DMS 273 (cell line): Measurements from ENCODE around the gene FAM193B.
"Not testable (repeated sequence)": the region's sequence is repeated elsewhere in the genome, so short reads cannot be mapped to it uniquely, and the experiment has no call there.

ENCODE experiments used
- DNase-seq: peaks from one replicate; lab custom pipeline; 2025; ENCODE audit not compliant: unreplicated experiment; lab: John Stamatoyannopoulos, UW

Gene FAM193B

DNA sequence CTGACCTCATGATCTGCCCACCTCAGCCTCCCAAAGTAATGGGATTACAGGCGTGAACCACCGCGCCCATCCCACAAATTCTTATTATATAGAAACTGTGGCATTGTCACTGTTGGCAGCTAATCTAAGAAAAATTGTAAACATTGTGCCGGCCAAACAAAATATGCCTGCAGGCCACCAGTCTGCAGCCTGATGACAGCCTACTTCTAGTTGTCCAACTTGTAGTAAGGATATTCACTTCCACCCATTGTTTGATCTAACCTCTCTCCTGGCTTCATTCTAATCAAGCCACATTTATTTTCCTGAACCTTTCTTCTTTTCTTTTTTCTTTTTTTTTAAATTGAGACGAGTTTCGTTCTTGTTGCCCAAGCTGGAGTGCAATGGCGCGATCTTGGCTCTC lies 24.0 kb upstream of the FAM193B start:
- no peak for DNase-seq

DNA sequence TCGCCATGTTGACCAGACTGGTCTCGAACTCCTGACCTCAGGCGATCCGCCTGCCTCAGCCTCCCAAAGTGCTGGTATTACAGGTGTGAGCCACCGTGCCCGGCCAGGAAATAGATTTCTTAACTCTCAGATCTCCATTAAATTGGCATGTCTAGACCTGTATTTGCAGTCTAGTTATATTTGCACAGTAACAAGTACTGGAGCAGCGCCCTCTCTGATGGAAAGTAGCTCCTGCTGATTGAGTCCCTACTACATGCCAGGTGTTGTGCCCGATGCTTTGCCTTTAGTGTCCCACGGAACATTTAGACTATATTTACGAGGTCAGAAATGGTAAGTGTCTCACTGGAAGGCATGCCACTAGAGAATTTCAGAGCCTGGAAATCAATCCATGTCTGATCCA lies 21.8 kb upstream of the FAM193B start:
- DNase-seq = peak; percentile 52

DNA sequence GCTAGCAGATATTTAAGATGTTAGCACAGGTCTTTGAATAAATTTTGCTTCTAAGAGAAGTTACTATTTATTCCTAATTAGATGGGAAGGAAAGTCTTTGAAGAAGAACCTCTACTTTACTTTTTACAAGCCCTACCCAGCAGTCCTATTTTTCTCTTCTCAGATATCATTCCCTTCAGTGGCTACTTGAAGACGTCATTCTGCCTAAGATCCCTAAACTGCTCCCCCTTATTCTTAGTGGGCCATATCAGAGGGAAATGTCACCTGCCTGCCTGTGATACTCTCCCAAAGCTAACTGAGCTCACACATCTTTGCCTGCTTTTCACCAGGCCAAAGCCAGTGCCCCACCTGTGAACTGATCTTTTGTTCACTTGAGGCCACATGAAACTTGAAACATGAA lies 21.1 kb upstream of the FAM193B start:
- no peak for DNase-seq

DNA sequence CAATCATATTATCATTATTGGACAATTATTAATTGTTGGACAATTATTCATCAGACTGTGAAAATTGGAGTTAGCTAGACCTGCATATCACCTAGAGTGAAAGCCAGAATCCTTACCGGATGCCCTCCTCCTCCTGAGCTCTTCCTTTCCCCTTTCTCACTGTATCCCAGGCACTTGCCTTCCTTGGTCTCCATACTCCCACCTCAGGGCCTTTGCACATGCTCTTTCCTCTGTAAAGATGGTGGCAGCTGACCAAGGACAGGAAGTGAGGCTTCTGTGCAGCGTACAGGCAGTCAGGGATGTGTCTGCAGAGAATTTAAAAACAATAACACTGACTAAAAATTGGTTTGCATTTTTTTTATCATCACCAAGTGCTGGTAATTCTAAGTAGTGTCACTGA lies 15.5 kb upstream of the FAM193B start:
- DNase-seq = no peak

DNA sequence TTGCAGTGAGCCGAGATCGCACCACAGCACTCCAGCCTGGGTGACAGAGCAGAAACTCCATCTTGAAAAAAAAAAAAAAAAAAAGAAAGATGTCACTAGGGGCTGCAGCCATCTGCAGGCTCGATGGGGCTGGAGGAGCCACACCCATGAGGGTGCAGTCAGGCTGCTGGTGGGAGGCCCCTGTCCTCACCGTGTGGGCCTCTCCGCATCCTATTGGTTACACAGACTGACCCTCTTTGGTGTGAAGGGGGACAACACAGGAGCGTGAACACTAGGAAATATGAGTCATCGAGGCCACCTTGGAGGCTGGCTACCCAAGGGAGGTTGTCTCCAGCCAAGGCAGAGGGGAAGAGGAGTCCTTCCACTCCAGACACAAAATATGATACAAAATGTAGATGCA lies 14.0 kb upstream of the FAM193B start:
- no peak for DNase-seq

DNA sequence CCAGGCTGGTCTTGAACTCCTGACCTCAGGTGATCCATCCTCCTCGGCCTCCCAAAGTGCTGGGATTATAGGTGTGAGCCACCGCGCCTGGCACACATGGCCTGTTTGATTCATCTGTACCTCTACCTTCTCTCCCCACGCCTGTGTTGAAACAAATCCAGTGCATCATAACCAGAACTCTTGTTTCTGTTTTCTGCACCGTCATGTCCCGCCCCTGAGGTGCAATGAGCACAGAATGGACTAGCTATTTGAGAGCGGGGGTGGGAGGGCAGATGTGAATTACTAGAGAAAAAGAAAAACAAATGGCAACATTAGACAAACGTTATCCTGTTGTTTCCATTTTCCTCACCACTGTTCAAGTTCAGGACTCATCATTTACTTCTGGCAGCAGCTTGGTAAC lies 10.7 kb upstream of the FAM193B start:
- no peak for DNase-seq

DNA sequence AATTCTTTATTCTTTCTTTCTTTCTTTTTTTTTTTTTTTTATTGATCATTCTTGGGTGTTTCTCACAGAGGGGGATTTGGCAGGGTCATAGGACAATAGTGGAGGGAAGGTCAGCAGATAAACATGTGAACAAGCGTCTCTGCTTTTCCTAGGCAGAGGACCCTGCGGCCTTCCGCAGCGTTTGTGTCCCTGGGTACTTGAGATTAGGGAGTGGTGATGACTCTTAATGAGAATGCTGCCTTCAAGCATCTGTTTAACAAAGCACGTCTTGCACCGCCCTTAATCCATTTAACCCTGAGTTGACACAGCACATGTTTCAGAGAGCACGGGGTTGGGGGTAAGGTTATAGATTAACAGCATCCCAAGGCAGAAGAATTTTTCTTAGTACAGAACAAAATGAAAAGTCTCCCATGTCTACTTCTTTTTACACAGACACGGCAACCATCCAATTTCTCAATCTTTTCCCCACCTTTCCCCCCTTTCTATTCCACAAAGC lies 5.1 kb upstream of the FAM193B start:
- not testable (repeated sequence) for DNase-seq

DNA sequence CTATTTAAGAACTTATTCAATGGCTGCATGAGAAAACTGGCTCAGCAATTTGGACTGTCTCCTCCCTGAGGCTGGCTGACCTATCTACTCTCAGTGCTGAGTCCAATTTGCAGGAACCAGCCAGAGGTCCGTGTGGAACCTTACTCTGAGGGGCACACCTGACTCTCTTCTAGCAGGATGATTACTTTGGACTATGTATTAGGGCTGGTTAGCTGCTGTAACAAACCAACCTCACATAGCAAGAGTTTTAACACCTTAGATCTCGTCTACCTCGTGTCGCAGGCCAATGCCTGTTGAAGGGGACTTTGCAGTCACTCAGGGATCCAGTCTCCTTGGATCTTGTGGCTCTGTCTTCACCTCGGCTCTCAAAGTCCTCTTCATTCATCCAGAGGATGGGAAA lies 3.4 kb upstream of the FAM193B start:
- DNase-seq = no peak

DNA sequence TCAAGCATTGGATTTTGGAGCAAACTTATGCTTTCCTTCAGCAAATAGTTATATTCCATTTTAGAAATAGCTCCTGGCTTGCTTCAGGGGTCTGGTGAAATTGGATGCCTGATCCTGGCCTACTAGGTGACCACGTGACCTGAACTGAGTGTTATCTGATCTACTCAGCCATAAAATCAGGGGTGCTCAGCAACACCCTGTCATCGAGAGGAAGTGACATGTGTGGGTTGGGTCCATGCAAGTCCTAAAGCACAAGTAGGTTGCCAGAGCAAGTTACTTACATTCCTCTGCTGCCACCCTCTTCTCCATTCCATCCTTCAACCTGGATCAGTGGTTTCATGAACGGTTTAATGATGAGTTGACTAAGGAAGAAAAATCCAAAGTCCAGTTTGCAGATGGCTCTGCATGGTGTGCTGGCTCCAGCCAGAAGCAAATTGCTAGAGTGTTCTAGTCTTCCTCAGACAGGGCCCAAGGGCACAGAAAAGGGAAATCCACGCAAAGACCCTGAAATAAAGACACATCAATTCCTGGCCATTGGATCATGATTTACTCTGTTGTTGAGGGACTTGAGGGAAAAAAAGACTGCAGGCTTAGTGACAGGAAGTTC lies 2.8 kb upstream of the FAM193B start:
- DNase-seq = peak; percentile 17

DNA sequence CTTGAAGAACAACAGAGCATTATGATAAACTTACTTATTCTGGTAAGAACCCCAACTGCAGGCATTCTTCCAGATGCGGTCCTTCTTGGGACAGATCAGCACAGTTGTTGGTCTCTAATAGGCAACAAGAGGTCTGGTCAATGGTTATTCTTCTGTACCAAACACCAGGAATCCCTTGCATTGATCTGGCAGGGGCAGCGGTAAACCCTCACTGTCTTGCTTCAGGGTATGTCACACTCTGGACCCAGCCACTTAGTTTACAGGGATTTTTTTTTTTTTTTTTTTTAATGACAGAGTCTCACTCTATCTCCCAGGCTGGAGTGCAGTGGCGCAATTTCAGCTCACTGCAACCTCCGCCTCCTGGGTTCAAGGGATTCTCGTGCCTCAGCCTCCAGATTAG lies 1.3 kb upstream of the FAM193B start:
- DNase-seq = no peak

DNA sequence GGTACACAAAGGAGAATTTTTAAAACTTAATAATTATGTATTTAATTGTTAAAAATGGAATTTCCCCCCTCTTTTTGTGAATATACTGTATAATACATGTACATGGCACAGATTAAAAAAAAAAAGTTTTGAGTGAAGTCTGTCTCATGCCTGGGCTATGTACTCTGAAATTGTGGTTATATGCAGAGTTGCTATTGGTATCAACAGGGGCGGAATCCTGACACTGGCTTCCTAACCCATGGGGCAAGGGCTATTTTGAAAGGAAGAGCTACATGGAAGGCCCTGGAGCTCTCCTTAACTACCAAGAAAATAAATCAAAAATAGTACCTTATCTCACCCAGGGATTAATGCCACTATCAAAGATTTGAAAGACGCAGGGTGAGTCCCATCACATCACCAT lies 865 bp upstream of the FAM193B start:
- DNase-seq = no peak

DNA sequence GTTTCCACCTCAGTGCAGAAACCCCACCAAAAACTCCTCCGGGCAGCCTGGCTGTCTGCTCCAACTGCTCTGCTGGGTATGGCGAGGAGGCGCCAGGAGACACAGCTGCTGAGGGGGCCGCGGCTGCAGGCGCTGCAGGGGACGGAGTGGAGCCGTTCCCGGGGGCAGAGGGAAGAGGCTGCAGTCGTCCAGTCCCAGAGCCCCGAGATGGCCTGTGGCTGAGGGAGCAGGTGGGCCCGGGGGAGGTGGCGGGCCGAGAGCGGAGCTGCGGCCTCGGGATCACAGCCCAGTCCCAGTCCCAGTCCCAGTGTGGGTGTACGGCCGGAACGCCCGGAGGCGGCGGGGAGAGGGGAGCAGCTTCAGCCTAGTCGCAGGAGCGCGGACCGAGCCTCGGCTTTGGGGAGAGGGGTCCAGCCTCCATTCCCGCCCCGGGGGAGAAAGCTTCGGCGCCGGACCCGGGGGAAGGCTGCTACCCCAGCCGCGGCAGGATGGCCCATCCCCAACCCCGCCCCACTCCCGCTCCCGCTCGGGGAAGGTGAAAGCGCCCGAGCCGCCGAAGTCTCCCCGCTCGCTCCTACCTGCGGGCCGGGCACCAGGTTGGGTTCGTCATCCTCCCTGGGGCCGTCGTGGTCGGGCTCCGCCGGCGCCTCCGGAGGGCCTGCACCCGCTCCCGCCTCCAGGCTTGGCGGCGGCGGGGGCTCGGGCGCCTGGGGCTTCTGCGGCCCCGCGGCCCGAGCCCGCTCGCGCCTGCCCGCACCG lies 513 bp downstream of the FAM193B start:
- peak; percentile 70 for DNase-seq

DNA sequence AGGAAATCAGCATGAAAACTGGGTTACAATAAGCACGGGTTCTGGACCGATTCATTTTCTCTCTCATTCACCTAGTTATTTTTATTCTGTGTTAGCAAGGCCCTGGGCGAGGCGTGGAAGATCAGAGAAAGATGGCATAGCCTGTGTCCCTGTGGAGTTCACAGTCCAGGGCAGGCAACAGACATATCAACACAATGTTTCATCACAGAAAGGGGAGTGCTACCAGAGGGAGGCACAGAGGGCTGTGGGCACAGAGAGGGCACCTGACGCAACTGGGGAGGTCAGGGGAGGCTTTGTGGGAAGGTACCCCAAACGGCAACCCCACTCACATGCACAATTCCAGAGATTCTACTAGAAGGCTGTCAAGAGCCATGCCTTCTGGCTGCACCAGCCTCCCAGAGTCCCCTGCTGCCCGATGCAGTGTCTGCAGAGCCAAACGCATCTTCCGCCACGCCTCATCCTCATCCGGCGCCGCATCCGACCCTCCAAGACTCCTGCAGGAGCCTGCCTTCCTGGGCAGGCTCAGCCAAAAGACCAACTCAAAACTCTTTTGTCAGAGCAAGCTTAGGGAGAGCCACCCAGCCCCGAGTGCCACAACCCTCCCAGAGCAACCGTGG lies 1.4 kb downstream of the FAM193B start:
- no peak for DNase-seq

DNA sequence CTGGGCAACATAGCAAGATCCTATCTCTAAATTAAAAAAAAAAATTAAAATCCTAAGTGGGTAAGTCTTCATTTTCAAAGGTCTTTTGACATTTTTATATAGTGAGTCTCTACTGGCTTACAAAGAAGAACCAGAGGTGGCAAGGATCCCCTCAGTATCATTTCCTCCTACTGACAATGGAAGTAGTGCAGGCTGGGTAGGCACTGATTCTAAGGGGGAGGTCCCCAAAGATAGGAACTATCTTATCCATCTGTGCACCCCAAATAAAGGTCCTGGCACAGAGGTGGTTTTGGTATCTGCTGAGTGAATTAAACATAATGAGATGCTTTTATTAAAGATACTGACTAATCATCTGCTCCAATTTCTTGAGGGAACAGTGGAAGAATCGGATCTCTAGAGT lies 4.2 kb downstream of the FAM193B start:
- no peak for DNase-seq

DNA sequence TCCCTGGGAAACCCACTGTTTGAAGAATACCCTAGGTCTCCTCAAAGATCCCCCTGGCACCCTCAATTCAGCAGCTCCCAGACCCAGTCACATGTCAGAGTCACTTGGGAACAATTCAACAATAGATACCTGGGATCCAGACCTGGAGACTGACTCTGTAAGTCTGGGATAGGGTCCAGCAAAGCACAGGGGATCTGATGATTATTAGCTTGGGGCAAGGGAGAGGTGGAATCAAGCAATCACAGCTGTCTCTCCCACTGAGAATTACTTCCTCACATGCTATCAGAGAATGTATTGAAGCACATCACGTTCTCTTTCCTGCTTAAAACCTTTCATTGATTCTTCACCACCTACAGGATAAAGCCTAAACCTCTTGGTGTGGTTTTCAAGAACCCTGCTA lies 5.9 kb downstream of the FAM193B start:
- DNase-seq = no peak

DNA sequence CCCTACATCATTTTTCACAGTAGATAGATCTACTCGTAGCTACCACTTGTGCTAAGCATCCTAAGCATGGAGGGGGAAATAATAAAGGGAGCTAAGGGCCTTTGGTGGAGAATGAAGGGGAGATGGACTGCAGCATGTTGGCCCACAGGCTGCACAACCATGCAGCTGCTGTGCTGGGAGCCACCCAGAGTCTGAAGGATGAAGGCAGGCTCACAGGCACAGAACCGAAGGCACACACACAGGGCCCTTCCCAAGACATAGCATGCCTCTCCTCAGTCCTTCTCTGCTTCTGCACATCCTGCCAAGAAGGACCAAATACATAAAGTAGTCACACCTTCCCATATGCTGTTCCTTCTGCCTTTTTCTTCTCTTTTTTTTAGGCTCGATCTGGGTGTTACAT lies 6.6 kb downstream of the FAM193B start:
- peak; percentile 22 for DNase-seq

DNA sequence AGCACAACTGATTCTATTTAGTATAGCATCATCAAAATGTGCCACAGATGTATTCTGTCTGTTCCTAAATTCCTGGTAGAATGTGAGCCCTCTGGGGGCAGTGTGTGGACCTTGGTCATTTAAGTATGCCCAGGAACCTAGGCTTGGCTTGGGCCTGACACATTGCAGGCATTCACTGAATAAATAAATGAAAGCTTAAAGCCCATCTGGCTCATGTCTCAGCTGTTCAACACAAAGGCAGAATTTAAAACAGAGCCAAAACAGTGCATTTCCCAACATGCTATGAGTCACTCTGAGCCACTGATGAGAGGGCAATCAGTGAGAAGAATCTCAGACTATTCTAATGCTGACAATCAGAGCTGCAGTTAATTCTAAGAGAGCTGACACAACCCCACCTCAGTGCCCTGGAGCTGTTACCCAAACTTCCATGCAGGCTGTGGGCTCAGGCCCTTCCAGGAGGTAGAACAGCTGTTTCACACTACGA lies 8.1 kb downstream of the FAM193B start:
- peak; percentile 84 for DNase-seq

DNA sequence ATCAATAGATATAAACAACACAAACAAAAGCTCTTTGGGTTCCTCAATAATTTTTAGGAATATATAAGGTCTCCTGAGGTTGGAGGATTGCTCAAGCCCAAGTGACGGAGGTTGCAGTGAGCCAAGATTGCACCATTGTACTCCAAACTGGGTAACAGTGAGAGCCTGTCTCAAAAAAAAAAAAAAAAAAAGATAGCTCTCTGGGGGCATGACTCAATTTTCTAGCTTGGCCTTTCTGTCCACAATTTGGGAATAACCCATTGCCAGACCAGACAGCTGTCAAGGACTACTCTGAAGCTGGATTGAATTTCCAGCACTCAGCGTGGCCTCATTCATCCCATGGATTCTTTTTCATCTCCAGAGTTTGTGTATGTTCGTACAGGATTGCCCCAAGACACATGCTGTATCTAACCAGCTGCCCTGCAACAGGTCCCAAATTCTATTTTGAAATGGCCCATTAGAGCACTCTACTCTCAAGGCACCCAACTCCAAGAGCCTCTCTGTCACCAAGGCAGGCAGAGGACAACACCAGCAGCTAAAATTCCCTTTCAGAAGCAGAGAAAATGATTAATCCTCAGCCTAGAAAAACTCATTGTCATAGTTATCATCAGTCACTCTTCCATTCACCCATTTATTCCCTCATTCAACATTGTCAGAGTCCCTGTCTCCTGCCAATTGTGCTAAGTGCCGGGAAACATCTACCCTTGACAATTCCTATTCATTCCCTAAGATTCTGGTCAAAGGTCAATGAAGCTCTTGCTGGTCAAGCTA lies 8.7 kb downstream of the FAM193B start:
- DNase-seq = peak; percentile 75

DNA sequence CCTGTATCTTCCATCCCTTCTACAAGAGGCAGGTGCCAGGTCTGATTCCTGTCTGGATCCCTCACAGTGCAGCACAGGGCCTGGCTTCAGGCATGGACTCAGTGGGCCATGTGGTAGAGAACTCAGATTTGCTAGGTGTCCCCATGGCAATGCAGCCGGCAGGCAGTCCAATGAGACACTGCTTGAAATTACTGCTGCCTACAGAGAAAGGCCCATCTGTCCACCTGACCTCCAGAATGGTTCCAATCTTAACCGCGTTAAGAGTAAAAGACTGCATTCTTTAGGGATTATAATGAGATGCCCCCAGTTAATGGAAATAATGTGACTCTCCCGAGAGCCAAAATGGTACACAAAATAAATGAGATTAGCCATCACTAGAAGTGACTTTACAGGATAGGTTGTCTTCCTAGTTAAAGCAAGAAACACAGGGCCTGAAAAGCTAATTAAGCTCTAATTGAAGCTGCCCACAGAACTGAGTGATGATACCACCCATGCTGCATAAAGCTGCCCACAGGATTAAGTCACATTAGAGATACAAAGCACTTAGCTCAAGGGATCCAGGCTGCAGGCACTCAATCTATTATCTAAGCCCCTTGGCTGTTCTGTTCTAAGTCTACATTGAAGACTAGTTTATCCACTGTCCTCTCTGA lies 11.4 kb downstream of the FAM193B start:
- peak; percentile 29 for DNase-seq

DNA sequence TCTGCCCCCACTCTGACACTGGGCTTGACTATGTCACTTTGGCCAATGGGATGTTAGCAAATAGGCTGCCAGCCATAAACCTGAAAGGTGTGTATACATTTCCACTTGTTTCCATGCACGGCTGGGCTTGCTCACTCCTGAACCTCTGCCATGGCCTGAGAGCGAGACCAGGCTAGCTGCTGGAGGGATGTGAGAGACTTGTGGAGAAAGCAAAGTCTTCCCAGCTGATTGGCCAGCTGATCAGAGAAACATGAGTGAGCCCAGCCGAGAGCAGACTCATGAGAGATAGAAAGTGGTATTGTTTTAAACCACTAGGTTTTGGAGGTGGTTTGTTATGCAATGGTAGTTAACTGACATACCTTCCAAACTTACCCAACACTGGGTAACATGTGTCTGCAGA lies 13.9 kb downstream of the FAM193B start:
- DNase-seq = no peak

DNA sequence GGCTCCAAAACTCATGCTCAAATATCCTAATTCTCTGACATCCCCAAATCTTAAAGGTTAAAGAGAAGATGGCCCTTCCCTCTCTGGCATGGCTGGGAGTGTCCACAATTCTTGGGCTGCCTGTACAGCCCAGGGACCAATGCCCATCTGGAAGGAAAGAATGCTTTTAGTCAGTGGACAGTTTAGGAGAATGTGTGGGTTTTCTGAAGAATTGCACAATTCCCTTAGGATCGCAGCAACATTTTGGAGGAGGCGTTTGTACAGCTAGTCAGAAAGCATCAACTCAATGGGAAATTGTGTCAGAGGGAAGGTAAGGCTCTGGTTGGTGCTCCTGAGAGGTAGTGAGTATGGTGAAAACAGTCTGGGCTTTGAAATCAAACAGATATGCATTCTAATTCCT lies 15.0 kb downstream of the FAM193B start:
- DNase-seq = no peak
